WERI-Rb-1 (cell line): Measurements from ENCODE around the gene SLC2A9.

ENCODE experiments used
- DNase-seq: peaks from one replicate; pipeline ENCODE4 v3.0.0-alpha.2; 2020
- H3K27ac ChIP-seq: fragments of 250-450 bp; sonication (Bioruptor Pico); 2 replicates; pipeline ENCODE4 v1.5.1; 2020; ENCODE audit warnings: mild to moderate bottlenecking, moderate library complexity
- H3K27me3 ChIP-seq: fragments of 250-450 bp; sonication (Bioruptor Pico); 2 replicates; pipeline ENCODE4 v1.5.1; 2021; ENCODE audit warnings: mild to moderate bottlenecking, low read depth, moderate library complexity; ENCODE audit not compliant: insufficient read depth, severe bottlenecking
- H3K36me3 ChIP-seq: fragments of 250-450 bp; sonication (Bioruptor Pico); 2 replicates; pipeline ENCODE4 v1.5.1; 2020; ENCODE audit warnings: mild to moderate bottlenecking, moderate library complexity
- H3K4me3 ChIP-seq: 2 replicates; pipeline ENCODE4 v1.5.1; 2011; ENCODE audit warnings: low read depth, mild to moderate bottlenecking, control low read depth, low read length
- H3K9me3 ChIP-seq: fragments of 250-450 bp; sonication (Bioruptor Pico); 2 replicates; pipeline ENCODE4 v1.5.1; 2021; ENCODE audit warnings: mild to moderate bottlenecking, moderate library complexity; ENCODE audit not compliant: severe bottlenecking
- TF ChIP-seq, protein P1 (sequence below): IDR thresholded peaks from 2 replicates; pipeline ENCODE4 v1.5.1; 2011; ENCODE audit warnings: low read depth, mild to moderate bottlenecking, control low read depth, inconsistent platforms, low read length

SLC2A9 gene

DNA sequence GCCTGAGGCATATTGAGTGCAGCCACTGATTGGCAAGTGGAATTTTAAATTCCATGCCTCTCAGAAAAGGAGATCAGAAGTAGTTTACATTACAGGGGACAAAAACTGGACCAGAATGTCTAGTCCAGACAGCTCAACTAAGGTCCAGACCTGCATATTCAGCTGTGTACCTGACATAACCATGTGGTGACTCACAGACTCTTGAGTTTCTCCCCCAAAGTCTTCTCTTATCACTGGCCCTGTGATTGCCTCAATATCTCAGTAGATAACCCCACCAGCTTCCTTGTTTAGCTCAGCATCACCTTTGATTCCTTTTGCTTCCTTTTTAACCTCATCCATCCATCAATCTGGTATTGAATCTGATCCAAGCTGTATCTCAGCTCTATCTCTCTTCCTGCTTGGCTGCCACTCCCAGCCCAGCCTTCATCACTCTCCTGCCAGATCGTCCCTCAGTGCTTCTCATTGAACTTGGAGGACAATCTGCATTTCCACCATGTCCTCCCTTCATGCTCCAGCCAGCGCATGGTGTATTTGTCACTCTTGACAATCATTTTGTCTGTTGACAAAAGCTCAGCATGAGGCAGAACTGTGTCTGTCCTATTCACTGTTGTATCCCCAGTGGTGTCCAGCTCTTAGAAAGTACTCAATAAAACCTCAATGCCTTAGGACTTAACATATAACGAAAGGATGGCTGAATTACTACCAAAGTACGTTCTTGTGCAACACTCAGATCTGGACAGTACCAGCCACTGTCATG lies 27.8 kb upstream of the SLC2A9 start:
- Histone ChIP-seq H3K9me3 (no peaks in the 10 kb centered on the region), H3K36me3 (no peaks in the 10 kb centered on the region), H3K27me3 (no peaks in the 10 kb centered on the region), H3K4me3 (no peak overlapping the region), H3K27ac (no peak overlapping the region)
- TF ChIP-seq, protein P1, sequence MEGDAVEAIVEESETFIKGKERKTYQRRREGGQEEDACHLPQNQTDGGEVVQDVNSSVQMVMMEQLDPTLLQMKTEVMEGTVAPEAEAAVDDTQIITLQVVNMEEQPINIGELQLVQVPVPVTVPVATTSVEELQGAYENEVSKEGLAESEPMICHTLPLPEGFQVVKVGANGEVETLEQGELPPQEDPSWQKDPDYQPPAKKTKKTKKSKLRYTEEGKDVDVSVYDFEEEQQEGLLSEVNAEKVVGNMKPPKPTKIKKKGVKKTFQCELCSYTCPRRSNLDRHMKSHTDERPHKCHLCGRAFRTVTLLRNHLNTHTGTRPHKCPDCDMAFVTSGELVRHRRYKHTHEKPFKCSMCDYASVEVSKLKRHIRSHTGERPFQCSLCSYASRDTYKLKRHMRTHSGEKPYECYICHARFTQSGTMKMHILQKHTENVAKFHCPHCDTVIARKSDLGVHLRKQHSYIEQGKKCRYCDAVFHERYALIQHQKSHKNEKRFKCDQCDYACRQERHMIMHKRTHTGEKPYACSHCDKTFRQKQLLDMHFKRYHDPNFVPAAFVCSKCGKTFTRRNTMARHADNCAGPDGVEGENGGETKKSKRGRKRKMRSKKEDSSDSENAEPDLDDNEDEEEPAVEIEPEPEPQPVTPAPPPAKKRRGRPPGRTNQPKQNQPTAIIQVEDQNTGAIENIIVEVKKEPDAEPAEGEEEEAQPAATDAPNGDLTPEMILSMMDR = no peak
- no peak for DNase-seq

- no peaks in the 10 kb centered on the region for H3K9me3 ChIP-seq
- H3K36me3 ChIP-seq = no peaks in the 10 kb centered on the region
- H3K4me3 ChIP-seq = no peak overlapping the region
- H3K27me3 ChIP-seq = no peaks in the 10 kb centered on the region
- TF ChIP-seq, protein P1 = no peak
- no peak overlapping the region for H3K27ac ChIP-seq
- DNase-seq = no peak
These were observed 26.7 kb upstream of the SLC2A9 start for GRCh38 chr4:10047967-10048366.

DNA sequence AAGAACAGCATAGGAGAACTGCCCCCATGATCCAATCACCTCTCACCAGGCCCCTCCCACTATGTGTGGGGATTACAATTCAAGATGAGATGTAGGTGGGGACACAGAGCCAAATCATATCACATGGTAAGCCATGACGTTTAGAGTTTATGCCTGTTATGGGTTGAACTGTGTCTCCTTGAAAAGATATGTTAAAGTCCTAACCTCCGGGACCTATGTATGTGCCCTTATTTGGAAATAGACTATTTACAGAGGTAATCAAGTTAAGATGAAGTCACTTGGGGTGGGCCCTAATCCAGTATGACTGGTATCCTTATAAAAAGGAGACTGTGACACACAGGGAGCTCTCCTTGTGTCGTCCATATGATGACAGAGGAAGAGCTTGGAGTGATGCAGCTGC lies 25.2 kb upstream of the SLC2A9 start:
- no peak overlapping the region for H3K27ac ChIP-seq
- DNase-seq = no peak
- TF ChIP-seq, protein P1 = no peak

DNA sequence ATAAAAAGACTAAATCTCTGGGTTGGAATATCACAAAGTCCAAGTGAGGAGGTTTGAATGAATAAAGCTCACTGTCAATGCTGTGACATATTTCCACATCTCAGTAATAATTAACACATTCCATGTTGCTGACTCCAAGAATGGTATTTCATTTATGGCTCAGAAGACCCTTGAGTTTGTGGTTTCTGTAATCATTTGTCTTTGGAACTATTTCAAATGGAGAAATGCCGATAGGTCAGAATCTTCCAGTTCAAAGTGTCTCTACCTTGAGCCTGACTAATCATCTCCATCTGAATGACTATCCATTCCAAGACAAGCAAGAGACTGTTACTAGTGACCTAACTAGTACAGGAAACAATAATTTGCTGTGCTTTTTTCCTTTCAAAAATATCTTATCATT lies 24.2 kb upstream of the SLC2A9 start:
- TF ChIP-seq, protein P1 = no peak
- H3K27ac ChIP-seq = no peak overlapping the region

More for the DNA sequence above, 25.2 kb upstream of the SLC2A9 start:
- no peaks in the 10 kb centered on the region for H3K27me3 ChIP-seq
- H3K4me3 ChIP-seq = no peak overlapping the region
- no peaks in the 10 kb centered on the region for H3K36me3 ChIP-seq
- peaks cover 8% of the 10 kb centered on the region for H3K9me3 ChIP-seq

GRCh38 chr4:10041036-10041435 lies 19.7 kb upstream of the SLC2A9 start:
- no peak for DNase-seq
- Histone ChIP-seq H3K36me3 (no peaks in the 10 kb centered on the region), H3K9me3 (peaks cover 8% of the 10 kb centered on the region), H3K27ac (peak overlapping the region; percentile 41; the same call in 1 of the 2 replicates), H3K4me3 (no peak overlapping the region), H3K27me3 (no peaks in the 10 kb centered on the region)
- TF ChIP-seq, protein P1 = no peak

More for the DNA sequence above, 24.2 kb upstream of the SLC2A9 start:
- H3K4me3 ChIP-seq = no peak overlapping the region
- H3K9me3 ChIP-seq = peaks cover 8% of the 10 kb centered on the region
- DNase-seq = no peak
- H3K27me3 ChIP-seq = no peaks in the 10 kb centered on the region
- H3K36me3 ChIP-seq = no peaks in the 10 kb centered on the region
